Tibial nerve (tissue), 4 donors: ENCODE data around the gene RALGDS. TPM values are rescaled to one million over a fixed set of nuclear protein-coding genes. Genes with fewer than 3 reads are reported as not detected.

Experiments used
- DNase-seq, 2 donors: peaks; one replicate each; pipeline ENCODE4 v3.0.0-alpha.2; 2019; ENCODE audit warnings: low spot score in 2 of 2
- H3K27ac ChIP-seq, 4 donors: fragments of 200-600 bp; sonication (generic) in 3 of 4; one replicate each; pipeline ENCODE4 v1.5.1; 2017 to 2019; ENCODE audit warnings: mild to moderate bottlenecking in 1 of 4
- H3K27me3 ChIP-seq, 2 donors: fragments of 200-600 bp; sonication (generic) in 1 of 2; one replicate each; pipeline versions ENCODE4 v1.5.1 to v1.6.0; 2017 to 2019
- H3K36me3 ChIP-seq, 3 donors: fragments of 200-600 bp; sonication (generic); one replicate each; pipeline ENCODE4 v1.5.1; 2018 to 2019
- H3K4me1 ChIP-seq, 4 donors: fragments of 200-600 bp; sonication (generic) in 3 of 4; one replicate each; pipeline ENCODE4 v1.5.1; 2017 to 2019
- H3K4me3 ChIP-seq, 4 donors: fragments of 200-600 bp; sonication (generic) in 3 of 4; one replicate each; pipeline ENCODE4 v1.5.1; 2017 to 2019; ENCODE audit warnings: mild to moderate bottlenecking in 1 of 4, moderate library complexity in 1 of 4
- H3K9me3 ChIP-seq, 4 donors: fragments of 200-600 bp; sonication (generic) in 3 of 4; one replicate each; pipeline ENCODE4 v1.5.1; 2017 to 2019
- CTCF ChIP-seq, 5 experiments: fragments of 200-600 bp in 3 of 5; fragments of 450-650 bp in 2 of 5; sonication (generic) in 3 of 5; IDR thresholded peaks; one replicate each; pipeline ENCODE4 v1.5.1; 2016 to 2019; ENCODE audit warnings: antibody characterized with exemption in 5 of 5, mild to moderate bottlenecking in 3 of 5, moderate library complexity in 2 of 5
- EP300 ChIP-seq, 2 donors: sonication (generic); formaldehyde crosslinking; IDR thresholded peaks; one replicate each; pipeline ENCODE4 v1.6.1; 2017; ENCODE audit warnings: antibody characterized with exemption in 2 of 2, mild to moderate bottlenecking in 1 of 2
- POLR2A ChIP-seq, 2 donors: fragments of 450-650 bp; IDR thresholded peaks; one replicate each; pipeline ENCODE4 v1.6.1; 2017; ENCODE audit warnings: antibody characterized with exemption in 2 of 2, mild to moderate bottlenecking in 2 of 2, moderate library complexity in 2 of 2
- WGBS, 2 donors: methylation state at CpG; one replicate each; pipeline ENCODE4 v1.1.5; 2018; 5-methylcytosine and 5-hydroxymethylcytosine counted together
- total RNA-seq, 4 donors: library from RNA; depleted of rRNA; stranded (reverse); fragments of >200 nt; gene quantifications; one replicate each; pipeline ENCODE4 v1.1.0, GENCODE V29; 2016

RALGDS gene
- total RNA-seq, 4 donors from 2014 or later, result 34.5 to 60.0 (median 48.7) TPM

- WGBS, 2 donors, result 65 to 70% methylated on average over 3 to 7 of the region's 7 CpGs
- H3K27ac ChIP-seq, result peak overlapping the region; percentile 46 to 84 (median 80)
- peaks cover 6 to 47% (median 24%) of the 10 kb centered on the region in 3 donors for H3K36me3 ChIP-seq
- no peaks in the 10 kb centered on the region for H3K27me3 ChIP-seq
- no peak overlapping the region for H3K4me3 ChIP-seq
- TF ChIP-seq CTCF (IDR thresholded peaks at IDR 0.05) (no peak), POLR2A (IDR thresholded peaks at IDR 0.05) (no peak), EP300 (IDR thresholded peaks at IDR 0.05) (peak; percentile 17 to 75)
- H3K9me3 ChIP-seq, result no peaks in the 10 kb centered on the region
- DNase-seq, result peak; percentile 54 to 72
- H3K4me1 ChIP-seq, result peaks cover 0 to 62% (median 57%) of the 10 kb centered on the region in 4 donors
Observed at GRCh38 chr9:133112663-133113026, 8.4 kb downstream of the RALGDS start.

- Histone ChIP-seq H3K27ac (peak overlapping the region; percentile 46 to 84 (median 80)), H3K4me1 (peaks cover 0 to 56% (median 50%) of the 10 kb centered on the region in 4 donors), H3K27me3 (no peaks in the 10 kb centered on the region), H3K36me3 (peaks cover 7 to 53% (median 29%) of the 10 kb centered on the region in 3 donors), H3K9me3 (no peaks in the 10 kb centered on the region), H3K4me3 (no peak overlapping the region)
- DNase-seq, result no peak
- 91 to 92% methylated on average over 26 to 30 of the region's 30 CpGs for WGBS, 2 donors
- TF ChIP-seq EP300 (IDR thresholded peaks at IDR 0.05), result no peak
- TF ChIP-seq POLR2A (IDR thresholded peaks at IDR 0.05), result no peak
- TF ChIP-seq CTCF (IDR thresholded peaks at IDR 0.05), result no peak
Observed at GRCh38 chr9:133111808-133112662, 9.0 kb downstream of the RALGDS start.

GRCh38 chr9:133109931-133110650 lies 10.9 kb downstream of the RALGDS start:
- WGBS, 2 donors, result 93% methylated on average over 18 of the region's 18 CpGs
- Histone ChIP-seq H3K27me3 (no peaks in the 10 kb centered on the region), H3K4me1 (peaks cover 0 to 37% (median 32%) of the 10 kb centered on the region in 4 donors), H3K9me3 (no peaks in the 10 kb centered on the region), H3K27ac (no peak overlapping the region), H3K4me3 (no peak overlapping the region), H3K36me3 (peaks cover 7 to 72% (median 41%) of the 10 kb centered on the region in 3 donors)
- DNase-seq, result no peak
- TF ChIP-seq CTCF (IDR thresholded peaks at IDR 0.05) (no peak), POLR2A (IDR thresholded peaks at IDR 0.05) (no peak), EP300 (IDR thresholded peaks at IDR 0.05) (no peak)

- H3K36me3 ChIP-seq, result peaks cover 7 to 83% (median 41%) of the 10 kb centered on the region in 3 donors
- WGBS, 2 donors, result 93 to 96% methylated on average over 11 to 15 of the region's 19 CpGs
- no peaks in the 10 kb centered on the region for H3K9me3 ChIP-seq
- no peak for DNase-seq
- no peaks in the 10 kb centered on the region for H3K27me3 ChIP-seq
- no peak overlapping the region for H3K4me3 ChIP-seq
- H3K4me1 ChIP-seq, result peaks cover 0 to 26% (median 21%) of the 10 kb centered on the region in 4 donors
- TF ChIP-seq POLR2A (IDR thresholded peaks at IDR 0.05), result no peak
- TF ChIP-seq CTCF (IDR thresholded peaks at IDR 0.05), result no peak
- H3K27ac ChIP-seq, result no peak overlapping the region
Observed at GRCh38 chr9:133108794-133109641, 12.0 kb downstream of the RALGDS start.
